ENCODE data around the gene CAMK4. TPM values are rescaled to one million over a fixed set of nuclear protein-coding genes. Genes with fewer than 3 reads are reported as not detected.

The CAMK4 gene
- total and polyA plus RNA-seq, 9 of the 15 experiments (the other 6 are each of a cell fraction or from before 2014, with no cell fraction given) = 0.35 TPM; not detected in 8

DNA sequence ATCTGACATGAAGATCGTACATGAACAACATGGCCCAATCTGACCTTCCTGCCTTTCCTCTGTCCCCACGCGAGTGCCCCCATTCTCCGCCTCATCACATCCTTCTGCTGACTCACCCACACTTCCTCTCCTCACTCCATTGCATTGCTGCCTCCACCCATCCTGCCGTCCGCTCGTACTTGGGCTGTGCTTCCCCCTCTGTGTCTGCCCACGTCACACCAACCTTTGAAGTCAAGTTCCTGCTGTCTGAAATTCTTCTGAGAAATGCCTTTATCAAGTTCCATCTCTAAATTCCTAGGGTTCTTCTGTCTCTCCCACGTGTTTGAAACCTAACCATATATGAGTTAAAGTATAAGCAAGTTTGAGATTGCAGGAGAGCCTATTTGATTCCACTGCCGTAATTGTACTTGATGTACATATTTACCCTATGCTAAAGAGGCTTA lies 306.1 kb downstream of the CAMK4 start (continued):
- TF ChIP-seq MECOM (CRISPR knock-in tag; IDR thresholded peaks at IDR 0.05) = no peak
- TF ChIP-seq ELF4 (CRISPR knock-in tag; IDR thresholded peaks at IDR 0.05) = peak; percentile 72; the same call in 1 of the 2 replicates
- no peak for TF ChIP-seq NFYB (IDR thresholded peaks at IDR 0.05; ENCODE audit: extremely low read depth, insufficient read length)
- TF ChIP-seq KLF16 (IDR thresholded peaks at IDR 0.05) = no peak
- no peak for TF ChIP-seq ZNF764 (CRISPR knock-in tag; IDR thresholded peaks at IDR 0.05; ENCODE audit: low read depth)
- TF ChIP-seq CXXC5 (CRISPR knock-in tag; IDR thresholded peaks at IDR 0.05) = peak; percentile 71
- TF ChIP-seq ELF1 (tag; IDR thresholded peaks at IDR 0.05) = no peak
- TF ChIP-seq HOMEZ (CRISPR knock-in tag; IDR thresholded peaks at IDR 0.05) = no peak
- TF ChIP-seq CREBBP (IDR thresholded peaks at IDR 0.05; ENCODE audit: low read depth, low read length) = no peak
- TF ChIP-seq, protein P1, sequence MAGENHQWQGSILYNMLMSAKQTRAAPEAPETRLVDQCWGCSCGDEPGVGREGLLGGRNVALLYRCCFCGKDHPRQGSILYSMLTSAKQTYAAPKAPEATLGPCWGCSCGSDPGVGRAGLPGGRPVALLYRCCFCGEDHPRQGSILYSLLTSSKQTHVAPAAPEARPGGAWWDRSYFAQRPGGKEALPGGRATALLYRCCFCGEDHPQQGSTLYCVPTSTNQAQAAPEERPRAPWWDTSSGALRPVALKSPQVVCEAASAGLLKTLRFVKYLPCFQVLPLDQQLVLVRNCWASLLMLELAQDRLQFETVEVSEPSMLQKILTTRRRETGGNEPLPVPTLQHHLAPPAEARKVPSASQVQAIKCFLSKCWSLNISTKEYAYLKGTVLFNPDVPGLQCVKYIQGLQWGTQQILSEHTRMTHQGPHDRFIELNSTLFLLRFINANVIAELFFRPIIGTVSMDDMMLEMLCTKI (IDR thresholded peaks at IDR 0.05; ENCODE audit: partially characterized antibody) = no peak
- no peak for TF ChIP-seq HMG20A (CRISPR knock-in tag; conservative IDR thresholded peaks at IDR 0.05)
- no peak for TF ChIP-seq ZHX1 (conservative IDR thresholded peaks at IDR 0.05; ENCODE audit: low read length)
- no peak for TF ChIP-seq GATAD2B (IDR thresholded peaks at IDR 0.05; ENCODE audit: borderline replicate concordance)
- TF ChIP-seq, protein P2, sequence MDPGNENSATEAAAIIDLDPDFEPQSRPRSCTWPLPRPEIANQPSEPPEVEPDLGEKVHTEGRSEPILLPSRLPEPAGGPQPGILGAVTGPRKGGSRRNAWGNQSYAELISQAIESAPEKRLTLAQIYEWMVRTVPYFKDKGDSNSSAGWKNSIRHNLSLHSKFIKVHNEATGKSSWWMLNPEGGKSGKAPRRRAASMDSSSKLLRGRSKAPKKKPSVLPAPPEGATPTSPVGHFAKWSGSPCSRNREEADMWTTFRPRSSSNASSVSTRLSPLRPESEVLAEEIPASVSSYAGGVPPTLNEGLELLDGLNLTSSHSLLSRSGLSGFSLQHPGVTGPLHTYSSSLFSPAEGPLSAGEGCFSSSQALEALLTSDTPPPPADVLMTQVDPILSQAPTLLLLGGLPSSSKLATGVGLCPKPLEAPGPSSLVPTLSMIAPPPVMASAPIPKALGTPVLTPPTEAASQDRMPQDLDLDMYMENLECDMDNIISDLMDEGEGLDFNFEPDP (CRISPR knock-in tag; IDR thresholded peaks at IDR 0.05) = no peak
- no peak for TF ChIP-seq SETDB1 (IDR thresholded peaks at IDR 0.05; ENCODE audit: low read length)
- TF ChIP-seq TAL1 (IDR thresholded peaks at IDR 0.05) = no peak; the same call in 1 of the 2 replicates
- peak in 1 of 2 experiments; percentile 48 for TF ChIP-seq AFF1 (IDR thresholded peaks at IDR 0.05; ENCODE audit: low read depth in 1 of 2, partially characterized antibody in 2 of 2)
- no peak for TF ChIP-seq POU5F1 (IDR thresholded peaks at IDR 0.05; ENCODE audit: borderline replicate concordance, low read depth, low read length, partially characterized antibody)
